ENCODE results near the gene IRAK2. TPM values are rescaled to one million over a fixed set of nuclear protein-coding genes. Genes with fewer than 3 reads are reported as not detected.

Gene IRAK2
- total and polyA plus RNA-seq, 7 donors, result 1.1 to 6.1 (median 2.8) TPM

DNA sequence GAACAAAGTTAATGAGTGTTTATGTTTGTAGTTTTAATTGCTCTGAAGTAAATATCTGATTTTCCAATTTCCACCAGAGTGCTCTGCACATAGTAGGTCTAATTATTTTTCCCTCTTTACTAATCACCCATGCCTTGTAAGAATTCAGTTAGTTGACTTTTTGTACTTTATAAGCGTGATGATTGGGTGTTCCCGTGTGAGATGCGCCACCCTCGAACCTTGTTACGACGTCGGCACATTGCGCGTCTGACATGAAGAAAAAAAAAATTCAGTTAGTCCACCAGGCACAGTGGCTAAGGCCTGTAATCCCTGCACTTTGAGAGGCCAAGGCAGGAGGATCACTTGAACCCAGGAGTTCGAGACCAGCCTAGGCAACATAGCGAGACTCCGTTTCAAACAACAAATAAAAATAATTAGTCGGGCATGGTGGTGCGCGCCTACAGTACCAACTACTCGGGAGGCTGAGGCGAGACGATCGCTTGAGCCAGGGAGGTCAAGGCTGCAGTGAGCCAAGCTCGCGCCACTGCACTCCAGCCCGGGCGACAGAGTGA, 23.6 kb upstream of the IRAK2 start:
- peak overlapping the region in 3 of 4 donors; percentile 53 to 77 (median 72) for H3K4me3 ChIP-seq
- DNase-seq, result no peak
- no peaks in the 10 kb centered on the region for H3K27me3 ChIP-seq
- H3K9me3 ChIP-seq, result no peaks in the 10 kb centered on the region
- peaks cover 0 to 40% (median 29%) of the 10 kb centered on the region in 4 donors for H3K4me1 ChIP-seq
- WGBS, 2 donors, result 77 to 86% methylated on average over 23 of the region's 23 CpGs
- peak overlapping the region; percentile 92 to 95 (median 94) for H3K27ac ChIP-seq
- TF ChIP-seq, protein P1, sequence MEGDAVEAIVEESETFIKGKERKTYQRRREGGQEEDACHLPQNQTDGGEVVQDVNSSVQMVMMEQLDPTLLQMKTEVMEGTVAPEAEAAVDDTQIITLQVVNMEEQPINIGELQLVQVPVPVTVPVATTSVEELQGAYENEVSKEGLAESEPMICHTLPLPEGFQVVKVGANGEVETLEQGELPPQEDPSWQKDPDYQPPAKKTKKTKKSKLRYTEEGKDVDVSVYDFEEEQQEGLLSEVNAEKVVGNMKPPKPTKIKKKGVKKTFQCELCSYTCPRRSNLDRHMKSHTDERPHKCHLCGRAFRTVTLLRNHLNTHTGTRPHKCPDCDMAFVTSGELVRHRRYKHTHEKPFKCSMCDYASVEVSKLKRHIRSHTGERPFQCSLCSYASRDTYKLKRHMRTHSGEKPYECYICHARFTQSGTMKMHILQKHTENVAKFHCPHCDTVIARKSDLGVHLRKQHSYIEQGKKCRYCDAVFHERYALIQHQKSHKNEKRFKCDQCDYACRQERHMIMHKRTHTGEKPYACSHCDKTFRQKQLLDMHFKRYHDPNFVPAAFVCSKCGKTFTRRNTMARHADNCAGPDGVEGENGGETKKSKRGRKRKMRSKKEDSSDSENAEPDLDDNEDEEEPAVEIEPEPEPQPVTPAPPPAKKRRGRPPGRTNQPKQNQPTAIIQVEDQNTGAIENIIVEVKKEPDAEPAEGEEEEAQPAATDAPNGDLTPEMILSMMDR (IDR thresholded peaks at IDR 0.05), result no peak
- TF ChIP-seq POLR2A (IDR thresholded peaks at IDR 0.05), result no peak
- TF ChIP-seq EP300 (IDR thresholded peaks at IDR 0.05), result no peak
- no peak for TF ChIP-seq POLR2AphosphoS5 (IDR thresholded peaks at IDR 0.05)
- no peaks in the 10 kb centered on the region for H3K36me3 ChIP-seq
- intact Hi-C loops (cut with DNase I), result loop anchor here (2.0 to 5.0 kb wide), 2 partner anchors 108 to 209 kb away; partner anchors contain the start of genes CRELD1 and TATDN2

DNA sequence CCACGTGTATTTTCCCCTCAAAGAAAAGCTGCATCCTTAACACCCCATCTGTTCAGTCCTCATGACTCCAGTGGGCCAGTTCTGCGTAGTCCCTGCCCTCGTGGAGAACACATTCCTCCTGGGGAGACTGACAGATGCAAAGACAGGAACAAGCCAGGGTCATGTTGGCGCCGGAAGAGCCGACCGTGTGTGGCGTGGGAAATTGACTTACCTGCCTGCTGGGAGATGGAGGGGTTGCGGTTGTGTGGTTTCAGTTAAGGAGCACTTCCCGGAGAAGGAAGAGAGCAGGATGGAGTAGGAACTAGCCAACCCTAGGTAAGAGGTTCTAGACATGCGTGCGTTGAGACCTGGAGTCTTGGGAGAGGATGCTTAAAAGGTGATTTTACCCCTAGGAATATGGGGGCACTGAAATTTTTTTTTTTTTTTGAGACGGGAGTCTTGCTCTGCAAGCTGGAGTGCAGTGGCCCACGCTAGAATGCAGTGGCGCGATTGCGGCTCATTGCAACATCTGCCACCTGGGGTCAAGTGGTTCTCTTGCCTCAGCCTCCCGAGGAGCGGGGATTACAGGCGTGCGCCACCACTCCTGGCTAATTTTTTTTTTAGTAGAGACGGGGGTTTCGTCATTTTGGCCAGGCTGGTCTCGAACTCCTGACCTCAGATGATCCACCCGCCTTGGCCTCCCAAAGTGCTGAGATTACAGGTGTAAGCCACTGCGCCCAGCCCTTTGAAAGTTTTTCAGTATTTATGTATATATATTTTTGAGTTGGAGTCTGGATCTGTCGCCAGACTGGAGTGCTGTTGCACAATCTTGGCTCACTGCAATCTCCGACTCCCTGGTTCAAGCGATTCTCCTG, 21.8 kb upstream of the IRAK2 start:
- H3K9me3 ChIP-seq, result no peaks in the 10 kb centered on the region
- 72 to 78% methylated on average over 29 of the region's 29 CpGs for WGBS, 2 donors
- peaks cover 0 to 18% (median 0%) of the 10 kb centered on the region in 4 donors for H3K36me3 ChIP-seq
- peak overlapping the region; percentile 53 to 77 (median 65) for H3K4me3 ChIP-seq
- DNase-seq, result no peak
- H3K27ac ChIP-seq, result peak overlapping the region; percentile 92 to 95 (median 94)
- intact Hi-C loops (cut with DNase I), result loop anchor here (2.0 to 5.0 kb wide), 2 partner anchors 22 to 211 kb away; partner anchors contain the start of genes CRELD1 and IRAK2
- TF ChIP-seq, protein P1 (IDR thresholded peaks at IDR 0.05), result no peak
- TF ChIP-seq EP300 (IDR thresholded peaks at IDR 0.05) (no peak), POLR2AphosphoS5 (IDR thresholded peaks at IDR 0.05) (no peak), POLR2A (IDR thresholded peaks at IDR 0.05) (no peak)
- no peaks in the 10 kb centered on the region for H3K27me3 ChIP-seq
- peaks cover 0 to 41% (median 31%) of the 10 kb centered on the region in 4 donors for H3K4me1 ChIP-seq

DNA sequence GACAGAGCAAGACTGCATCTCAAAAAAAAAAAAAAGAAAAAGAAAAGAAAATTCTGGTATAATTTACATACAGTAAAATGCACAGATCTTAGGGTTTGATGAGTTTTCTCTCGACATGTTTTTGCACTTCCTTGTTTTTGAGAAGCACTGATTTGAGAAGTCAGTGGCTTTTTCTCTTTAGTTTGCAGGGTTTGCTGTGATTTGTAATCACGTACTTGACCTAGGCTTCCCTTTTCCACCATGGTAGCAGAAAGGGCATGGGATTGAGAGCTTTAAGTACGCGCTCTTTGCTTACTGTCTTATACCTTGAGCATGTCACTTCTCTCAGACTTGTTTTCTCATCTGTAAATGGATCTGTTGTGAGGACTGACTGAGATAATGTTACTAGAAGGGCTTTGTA, 19.0 kb upstream of the IRAK2 start:
- no peak overlapping the region for H3K27ac ChIP-seq
- intact Hi-C loops (cut with DNase I), result no loop called here
- no peak overlapping the region for H3K4me3 ChIP-seq
- H3K4me1 ChIP-seq, result peaks cover 0 to 41% (median 31%) of the 10 kb centered on the region in 4 donors
- no peaks in the 10 kb centered on the region for H3K9me3 ChIP-seq
- TF ChIP-seq POLR2AphosphoS5 (IDR thresholded peaks at IDR 0.05), result no peak
- no peak for TF ChIP-seq EP300 (IDR thresholded peaks at IDR 0.05)
- TF ChIP-seq POLR2A (IDR thresholded peaks at IDR 0.05), result no peak
- TF ChIP-seq, protein P1 (IDR thresholded peaks at IDR 0.05), result no peak
- H3K27me3 ChIP-seq, result no peaks in the 10 kb centered on the region
- H3K36me3 ChIP-seq, result peaks cover 12 to 42% (median 18%) of the 10 kb centered on the region in 4 donors
- 69 to 86% methylated on average over 4 of the region's 4 CpGs for WGBS, 2 donors
- no peak for DNase-seq

DNA sequence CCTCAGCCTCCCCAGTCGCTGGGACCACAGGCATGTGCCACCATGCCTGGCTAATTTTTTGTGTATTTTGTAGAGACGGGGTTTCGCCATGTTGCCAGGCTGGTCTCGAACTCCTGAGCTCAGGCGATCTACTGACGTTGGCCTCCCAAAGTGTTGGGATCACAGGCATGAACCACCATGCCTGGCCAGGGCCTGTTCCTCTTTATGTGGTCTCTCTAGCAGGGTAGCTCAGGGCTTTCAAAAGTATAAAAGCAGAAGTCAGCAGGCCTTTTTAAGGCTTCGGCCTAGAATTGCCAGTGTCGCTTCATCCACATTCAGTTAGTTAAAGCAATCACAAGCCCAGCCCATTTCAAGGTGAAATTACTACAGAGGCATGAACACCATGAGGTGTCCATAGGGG, 15.5 kb upstream of the IRAK2 start:
- Histone ChIP-seq H3K27ac (no peak overlapping the region), H3K4me3 (no peak overlapping the region), H3K4me1 (peaks cover 0 to 21% (median 9%) of the 10 kb centered on the region in 4 donors), H3K36me3 (peaks cover 15 to 76% (median 27%) of the 10 kb centered on the region in 4 donors), H3K27me3 (no peaks in the 10 kb centered on the region), H3K9me3 (no peaks in the 10 kb centered on the region)
- 87 to 92% methylated on average over 8 of the region's 8 CpGs for WGBS, 2 donors
- intact Hi-C loops (cut with DNase I), result no loop called here
- DNase-seq, result no peak
- TF ChIP-seq EP300 (IDR thresholded peaks at IDR 0.05), result no peak
- no peak for TF ChIP-seq POLR2AphosphoS5 (IDR thresholded peaks at IDR 0.05)
- TF ChIP-seq POLR2A (IDR thresholded peaks at IDR 0.05), result no peak
- TF ChIP-seq, protein P1 (IDR thresholded peaks at IDR 0.05), result no peak
